ENCODE measurements around the gene PHLPP1. TPM values are rescaled to one million over a fixed set of nuclear protein-coding genes. Genes with fewer than 3 reads are reported as not detected.

Gene PHLPP1
- total and polyA plus RNA-seq, 9 of the 15 experiments (the other 6 are each of a cell fraction or from before 2014, with no cell fraction given): 0.56 to 9.0 (median 4.5) TPM

GRCh38 chr18:62717169-62717924 is 2.0 kb downstream of the PHLPP1 start (continued):
- TF ChIP-seq ZBTB34 (CRISPR knock-in tag; IDR thresholded peaks at IDR 0.05) (no peak), GATAD2A (IDR thresholded peaks at IDR 0.05) (no peak), SOX6 (IDR thresholded peaks at IDR 0.05) (no peak), ETV5 (CRISPR knock-in tag; IDR thresholded peaks at IDR 0.05; ENCODE audit: low read depth) (no peak), STAG1 (CRISPR knock-in tag; IDR thresholded peaks at IDR 0.05; ENCODE audit: borderline replicate concordance) (no peak), ZNF75A (CRISPR knock-in tag; IDR thresholded peaks at IDR 0.05) (no peak), ZNF398 (CRISPR knock-in tag; IDR thresholded peaks at IDR 0.05) (no peak), MCM3 (IDR thresholded peaks at IDR 0.05) (no peak), RBM17 (IDR thresholded peaks at IDR 0.05; ENCODE audit: borderline replicate concordance, low read depth, low read length) (no peak)
